ENCODE data around the gene DCAF6.

DCAF6 gene

GRCh38 chr1:168105846-168106245 is 169.4 kb downstream of the DCAF6 start:
- Histone ChIP-seq H3K36me3 (ENCODE audit: control insufficient read depth, insufficient read depth, low read length) (no peaks in the 10 kb centered on the region), H3K4me3 (ENCODE audit: low read length) (no peak overlapping the region), H3K9ac (ENCODE audit: low read length) (no peak overlapping the region), H3K27me3 (ENCODE audit: control insufficient read depth, insufficient read depth, low read length) (no peaks in the 10 kb centered on the region), H3K9me3 (ENCODE audit: control insufficient read depth, low read length) (no peaks in the 10 kb centered on the region), H3K4me1 (ENCODE audit: control insufficient read depth, insufficient read depth, low read length) (no peaks in the 10 kb centered on the region)

- H3K9me3 ChIP-seq (ENCODE audit: control insufficient read depth, low read length) = no peaks in the 10 kb centered on the region
- H3K27me3 ChIP-seq (ENCODE audit: control insufficient read depth, insufficient read depth, low read length) = no peaks in the 10 kb centered on the region
- no peak overlapping the region for H3K9ac ChIP-seq (ENCODE audit: low read length)
- H3K4me1 ChIP-seq (ENCODE audit: control insufficient read depth, insufficient read depth, low read length) = no peaks in the 10 kb centered on the region
- no peak overlapping the region for H3K4me3 ChIP-seq (ENCODE audit: low read length)
- no peaks in the 10 kb centered on the region for H3K36me3 ChIP-seq (ENCODE audit: control insufficient read depth, insufficient read depth, low read length)
These were observed 169.8 kb downstream of the DCAF6 start for GRCh38 chr1:168106274-168106673.

- Histone ChIP-seq H3K4me1 (ENCODE audit: control insufficient read depth, insufficient read depth, low read length) (peaks cover 5% of the 10 kb centered on the region), H3K9ac (ENCODE audit: low read length) (no peak overlapping the region), H3K4me3 (ENCODE audit: low read length) (no peak overlapping the region), H3K27me3 (ENCODE audit: control insufficient read depth, insufficient read depth, low read length) (no peaks in the 10 kb centered on the region), H3K9me3 (ENCODE audit: control insufficient read depth, low read length) (no peaks in the 10 kb centered on the region), H3K36me3 (ENCODE audit: control insufficient read depth, insufficient read depth, low read length) (no peaks in the 10 kb centered on the region)
These were observed 174.5 kb downstream of the DCAF6 start for GRCh38 chr1:168110896-168111545.

GRCh38 chr1:168112673-168113305 is 176.3 kb downstream of the DCAF6 start:
- H3K36me3 ChIP-seq (ENCODE audit: control insufficient read depth, insufficient read depth, low read length) = no peaks in the 10 kb centered on the region
- H3K4me1 ChIP-seq (ENCODE audit: control insufficient read depth, insufficient read depth, low read length) = peaks cover 14% of the 10 kb centered on the region
- H3K9ac ChIP-seq (ENCODE audit: low read length) = no peak overlapping the region
- no peak overlapping the region for H3K4me3 ChIP-seq (ENCODE audit: low read length)
- no peaks in the 10 kb centered on the region for H3K27me3 ChIP-seq (ENCODE audit: control insufficient read depth, insufficient read depth, low read length)
- no peaks in the 10 kb centered on the region for H3K9me3 ChIP-seq (ENCODE audit: control insufficient read depth, low read length)

GRCh38 chr1:168114845-168115244 is 178.4 kb downstream of the DCAF6 start:
- H3K4me1 ChIP-seq (ENCODE audit: control insufficient read depth, insufficient read depth, low read length) = peaks cover 14% of the 10 kb centered on the region
- H3K36me3 ChIP-seq (ENCODE audit: control insufficient read depth, insufficient read depth, low read length) = no peaks in the 10 kb centered on the region
- no peaks in the 10 kb centered on the region for H3K27me3 ChIP-seq (ENCODE audit: control insufficient read depth, insufficient read depth, low read length)
- no peak overlapping the region for H3K9ac ChIP-seq (ENCODE audit: low read length)
- H3K9me3 ChIP-seq (ENCODE audit: control insufficient read depth, low read length) = no peaks in the 10 kb centered on the region
- H3K4me3 ChIP-seq (ENCODE audit: low read length) = no peak overlapping the region

GRCh38 chr1:168116327-168116799 is 179.9 kb downstream of the DCAF6 start:
- peaks cover 14% of the 10 kb centered on the region for H3K4me1 ChIP-seq (ENCODE audit: control insufficient read depth, insufficient read depth, low read length)
- H3K36me3 ChIP-seq (ENCODE audit: control insufficient read depth, insufficient read depth, low read length) = no peaks in the 10 kb centered on the region
- H3K9ac ChIP-seq (ENCODE audit: low read length) = no peak overlapping the region
- H3K27me3 ChIP-seq (ENCODE audit: control insufficient read depth, insufficient read depth, low read length) = no peaks in the 10 kb centered on the region
- H3K9me3 ChIP-seq (ENCODE audit: control insufficient read depth, low read length) = no peaks in the 10 kb centered on the region
- H3K4me3 ChIP-seq (ENCODE audit: low read length) = no peak overlapping the region

- no peaks in the 10 kb centered on the region for H3K36me3 ChIP-seq (ENCODE audit: control insufficient read depth, insufficient read depth, low read length)
These were observed 183.3 kb downstream of the DCAF6 start for GRCh38 chr1:168119750-168120149.

GRCh38 chr1:168121401-168122011 is 185.0 kb downstream of the DCAF6 start:
- Histone ChIP-seq H3K27me3 (ENCODE audit: control insufficient read depth, insufficient read depth, low read length) (no peaks in the 10 kb centered on the region), H3K4me1 (ENCODE audit: control insufficient read depth, insufficient read depth, low read length) (peaks cover 4% of the 10 kb centered on the region), H3K9ac (ENCODE audit: low read length) (no peak overlapping the region), H3K4me3 (ENCODE audit: low read length) (no peak overlapping the region), H3K9me3 (ENCODE audit: control insufficient read depth, low read length) (no peaks in the 10 kb centered on the region), H3K36me3 (ENCODE audit: control insufficient read depth, insufficient read depth, low read length) (no peaks in the 10 kb centered on the region)

More at GRCh38 chr1:168119750-168120149, 183.3 kb downstream of the DCAF6 start:
- Histone ChIP-seq H3K4me3 (ENCODE audit: low read length) (no peak overlapping the region), H3K27me3 (ENCODE audit: control insufficient read depth, insufficient read depth, low read length) (no peaks in the 10 kb centered on the region), H3K9ac (ENCODE audit: low read length) (no peak overlapping the region), H3K4me1 (ENCODE audit: control insufficient read depth, insufficient read depth, low read length) (peaks cover 14% of the 10 kb centered on the region), H3K9me3 (ENCODE audit: control insufficient read depth, low read length) (no peaks in the 10 kb centered on the region)

- H3K9ac ChIP-seq (ENCODE audit: low read length) = no peak overlapping the region
- no peaks in the 10 kb centered on the region for H3K27me3 ChIP-seq (ENCODE audit: control insufficient read depth, insufficient read depth, low read length)
- no peaks in the 10 kb centered on the region for H3K9me3 ChIP-seq (ENCODE audit: control insufficient read depth, low read length)
- no peak overlapping the region for H3K4me3 ChIP-seq (ENCODE audit: low read length)
- H3K36me3 ChIP-seq (ENCODE audit: control insufficient read depth, insufficient read depth, low read length) = no peaks in the 10 kb centered on the region
- no peaks in the 10 kb centered on the region for H3K4me1 ChIP-seq (ENCODE audit: control insufficient read depth, insufficient read depth, low read length)
These were observed 188.6 kb downstream of the DCAF6 start for GRCh38 chr1:168125051-168125450.
